ENCODE results near the gene APOF.
"Not testable (repeated sequence)": the region's sequence is repeated elsewhere in the genome, so short reads cannot be mapped to it uniquely, and the experiment has no call there.

The APOF gene

DNA sequence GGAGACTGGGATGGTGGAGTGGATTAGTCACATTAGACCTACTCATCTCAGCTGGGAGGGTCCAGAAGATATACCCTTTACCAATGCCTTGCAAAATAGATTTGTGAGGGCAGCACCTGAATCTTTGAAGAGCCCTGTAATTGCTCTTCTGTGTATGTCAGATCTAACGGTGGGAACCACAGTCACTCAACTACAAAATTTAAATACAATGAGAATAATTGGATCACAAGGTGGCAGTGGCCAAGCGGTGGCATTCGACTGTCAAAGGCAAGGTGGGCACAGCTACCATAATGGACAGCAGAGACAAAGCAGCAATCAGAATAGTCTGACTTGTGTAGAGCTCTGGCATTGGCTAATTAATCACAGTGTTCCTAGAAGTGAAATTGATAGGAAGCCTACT lies 36.8 kb upstream of the APOF start:
- H3K4ac ChIP-seq (ENCODE audit: low read length); H4K8ac ChIP-seq (ENCODE audit: low read depth, low read length); H2AFZ ChIP-seq (ENCODE audit: low read length); H3K27ac ChIP-seq (replicated peaks; ENCODE audit: low read length); H3K4me3 ChIP-seq (ENCODE audit: low read length in 2 of 2); H4K91ac ChIP-seq (ENCODE audit: low read depth, low read length, poor library complexity); H3K4me2 ChIP-seq (ENCODE audit: insufficient read depth, low read length, poor library complexity, severe bottlenecking); H3K4me1 ChIP-seq (ENCODE audit: control insufficient read depth in 2 of 2, insufficient read depth in 1 of 2, low read depth in 1 of 2, low read length in 2 of 2); H3K9ac ChIP-seq (ENCODE audit: low read depth, low read length, poor library complexity); H3K36me3 ChIP-seq (replicated peaks in 1 of 2; ENCODE audit: control insufficient read depth in 2 of 2, insufficient read depth in 2 of 2, low read length in 2 of 2); H3K79me1 ChIP-seq (ENCODE audit: low read depth, low read length); H3K14ac ChIP-seq (ENCODE audit: low read length); H2BK15ac ChIP-seq (ENCODE audit: low read length); H2BK120ac ChIP-seq (ENCODE audit: low read depth, low read length); H2AK5ac ChIP-seq (ENCODE audit: low read depth, low read length); DNase-seq (ENCODE audit: low spot score); H3K23ac ChIP-seq (ENCODE audit: low read depth, low read length, poor library complexity); H2BK5ac ChIP-seq (ENCODE audit: low read length); H2BK12ac ChIP-seq (ENCODE audit: low read length); H3K27me3 ChIP-seq (ENCODE audit: control insufficient read depth in 3 of 3, insufficient read depth in 3 of 3, low read depth in 1 of 3, low read length in 3 of 3); H3K18ac ChIP-seq (ENCODE audit: low read length): not testable (repeated sequence)
- peaks cover 0 to 13% of the 10 kb centered on the region in 2 donors for H3K9me3 ChIP-seq (replicated peaks in 1 of 2; ENCODE audit: control insufficient read depth in 2 of 2, insufficient read depth in 1 of 2, low read depth in 1 of 2, low read length in 2 of 2)
- no CpG with 5 or more reads among the region's 3 CpGs for WGBS, 2 donors (ENCODE audit: extremely low coverage in 2 of 2, insufficient read length in 2 of 2, insufficient replicate concordance in 1 of 2)

DNA sequence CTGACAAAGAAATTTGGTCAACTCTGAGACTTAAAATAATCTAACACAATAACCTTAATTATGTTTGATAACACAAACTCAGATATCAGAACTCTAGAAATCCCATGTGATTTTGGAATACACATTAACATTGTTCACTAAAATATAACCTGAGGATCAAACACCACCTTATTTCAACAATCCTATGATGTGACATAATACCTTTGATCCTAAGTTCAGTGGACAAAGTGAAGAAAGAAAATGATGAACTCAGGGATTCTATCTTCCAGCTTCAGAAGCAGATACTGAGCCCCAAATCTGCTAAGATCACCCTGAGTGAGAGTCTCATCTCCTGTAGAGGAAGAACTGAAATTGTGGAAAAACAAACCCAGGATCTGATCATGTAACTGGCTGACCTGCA lies 35.7 kb upstream of the APOF start:
- Histone ChIP-seq H2BK120ac (ENCODE audit: low read depth, low read length) (no peak overlapping the region), H3K9me3 (replicated peaks in 1 of 2; ENCODE audit: control insufficient read depth in 2 of 2, insufficient read depth in 1 of 2, low read depth in 1 of 2, low read length in 2 of 2) (peaks cover 0 to 13% of the 10 kb centered on the region in 2 donors), H3K14ac (ENCODE audit: low read length) (no peak overlapping the region), H3K27me3 (ENCODE audit: control insufficient read depth in 3 of 3, insufficient read depth in 3 of 3, low read depth in 1 of 3, low read length in 3 of 3) (no peaks in the 10 kb centered on the region), H4K8ac (ENCODE audit: low read depth, low read length) (no peak overlapping the region), H3K36me3 (replicated peaks in 1 of 2; ENCODE audit: control insufficient read depth in 2 of 2, insufficient read depth in 2 of 2, low read length in 2 of 2) (no peaks in the 10 kb centered on the region), H2AFZ (ENCODE audit: low read length) (no peak overlapping the region), H3K4me3 (ENCODE audit: low read length in 2 of 2) (no peak overlapping the region), H3K18ac (ENCODE audit: low read length) (no peak overlapping the region), H4K91ac (ENCODE audit: low read depth, low read length, poor library complexity) (no peak overlapping the region), H2BK5ac (ENCODE audit: low read length) (no peak overlapping the region), H3K4me2 (ENCODE audit: insufficient read depth, low read length, poor library complexity, severe bottlenecking) (no peak overlapping the region), H3K4ac (ENCODE audit: low read length) (no peak overlapping the region), H3K79me1 (ENCODE audit: low read depth, low read length) (no peaks in the 10 kb centered on the region), H3K27ac (replicated peaks; ENCODE audit: low read length) (no peak overlapping the region), H3K4me1 (ENCODE audit: control insufficient read depth in 2 of 2, insufficient read depth in 1 of 2, low read depth in 1 of 2, low read length in 2 of 2) (no peaks in the 10 kb centered on the region), H2BK12ac (ENCODE audit: low read length) (no peak overlapping the region), H2BK15ac (ENCODE audit: low read length) (no peak overlapping the region), H3K23ac (ENCODE audit: low read depth, low read length, poor library complexity) (no peak overlapping the region), H3K9ac (ENCODE audit: low read depth, low read length, poor library complexity) (no peak overlapping the region), H2AK5ac (ENCODE audit: low read depth, low read length) (no peak overlapping the region)
- DNase-seq (ENCODE audit: low spot score), result no peak

DNA sequence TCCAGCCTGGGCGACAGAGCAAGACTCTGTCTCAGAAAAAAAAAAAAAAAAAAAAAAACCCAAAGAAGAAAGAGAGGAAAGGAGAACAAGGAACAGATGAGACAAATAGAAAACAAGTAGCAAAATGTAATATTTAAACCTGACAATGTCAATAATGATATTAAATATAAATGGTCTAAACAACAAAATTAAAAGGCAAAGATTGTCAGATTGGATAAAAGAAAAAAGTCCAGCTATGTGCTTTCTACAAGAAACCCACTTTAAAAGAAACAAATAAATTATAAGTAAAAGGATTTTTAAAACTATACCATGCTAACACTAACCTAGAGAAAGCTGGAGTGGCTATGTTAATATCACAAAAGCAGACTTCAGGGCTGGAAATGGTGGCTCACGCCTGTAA lies 29.7 kb upstream of the APOF start:
- Histone ChIP-seq H3K27ac (replicated peaks; ENCODE audit: low read length) (no peak overlapping the region), H3K18ac (ENCODE audit: low read length) (no peak overlapping the region), H3K14ac (ENCODE audit: low read length) (no peak overlapping the region), H3K9ac (ENCODE audit: low read depth, low read length, poor library complexity) (no peak overlapping the region), H3K79me1 (ENCODE audit: low read depth, low read length) (no peaks in the 10 kb centered on the region), H3K4ac (ENCODE audit: low read length) (no peak overlapping the region), H3K4me3 (ENCODE audit: low read length in 2 of 2) (no peak overlapping the region), H2BK120ac (ENCODE audit: low read depth, low read length) (no peak overlapping the region), H2AK5ac (ENCODE audit: low read depth, low read length) (no peak overlapping the region), H3K4me2 (ENCODE audit: insufficient read depth, low read length, poor library complexity, severe bottlenecking) (no peak overlapping the region), H3K9me3 (replicated peaks in 1 of 2; ENCODE audit: control insufficient read depth in 2 of 2, insufficient read depth in 1 of 2, low read depth in 1 of 2, low read length in 2 of 2) (no peaks in the 10 kb centered on the region), H2AFZ (ENCODE audit: low read length) (no peak overlapping the region), H3K23ac (ENCODE audit: low read depth, low read length, poor library complexity) (no peak overlapping the region), H4K91ac (ENCODE audit: low read depth, low read length, poor library complexity) (no peak overlapping the region), H3K4me1 (ENCODE audit: control insufficient read depth in 2 of 2, insufficient read depth in 1 of 2, low read depth in 1 of 2, low read length in 2 of 2) (peaks cover 2% of the 10 kb centered on the region in 2 donors), H4K8ac (ENCODE audit: low read depth, low read length) (no peak overlapping the region), H2BK15ac (ENCODE audit: low read length) (no peak overlapping the region), H2BK5ac (ENCODE audit: low read length) (no peak overlapping the region), H2BK12ac (ENCODE audit: low read length) (no peak overlapping the region), H3K27me3 (ENCODE audit: control insufficient read depth in 3 of 3, insufficient read depth in 3 of 3, low read depth in 1 of 3, low read length in 3 of 3) (no peaks in the 10 kb centered on the region), H3K36me3 (replicated peaks in 1 of 2; ENCODE audit: control insufficient read depth in 2 of 2, insufficient read depth in 2 of 2, low read length in 2 of 2) (no peaks in the 10 kb centered on the region)
- DNase-seq (ENCODE audit: low spot score), result no peak
- no CpG with 5 or more reads among the region's 2 CpGs for WGBS, 2 donors (ENCODE audit: extremely low coverage in 2 of 2, insufficient read length in 2 of 2, insufficient replicate concordance in 1 of 2)

DNA sequence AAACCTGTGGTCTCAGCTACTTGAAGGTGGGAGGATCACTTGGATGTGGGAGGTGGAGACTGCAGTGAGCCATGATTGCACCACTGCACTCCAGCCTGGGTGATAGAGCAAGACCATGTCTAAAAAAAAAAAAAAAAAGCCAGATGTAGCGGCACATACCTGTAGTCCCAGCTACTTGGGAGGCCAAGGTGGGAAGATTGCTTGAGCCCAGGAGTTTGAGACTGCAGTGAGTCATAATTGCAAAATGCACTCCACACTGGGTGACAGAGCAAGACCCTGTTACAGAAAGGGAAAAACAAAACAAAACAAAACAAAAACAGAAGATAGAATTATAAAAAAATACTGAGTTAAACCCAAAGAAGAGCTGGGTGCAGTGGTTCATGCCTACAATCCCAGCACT lies 29.1 kb upstream of the APOF start:
- H3K36me3 ChIP-seq (replicated peaks in 1 of 2; ENCODE audit: control insufficient read depth in 2 of 2, insufficient read depth in 2 of 2, low read length in 2 of 2), result no peaks in the 10 kb centered on the region
- H3K79me1 ChIP-seq (ENCODE audit: low read depth, low read length), result no peaks in the 10 kb centered on the region
- no peaks in the 10 kb centered on the region for H3K9me3 ChIP-seq (replicated peaks in 1 of 2; ENCODE audit: control insufficient read depth in 2 of 2, insufficient read depth in 1 of 2, low read depth in 1 of 2, low read length in 2 of 2)
- H3K27me3 ChIP-seq (ENCODE audit: control insufficient read depth in 3 of 3, insufficient read depth in 3 of 3, low read depth in 1 of 3, low read length in 3 of 3), result no peaks in the 10 kb centered on the region
- H2BK5ac ChIP-seq (ENCODE audit: low read length), result no peak overlapping the region
- WGBS, 2 donors (ENCODE audit: extremely low coverage in 2 of 2, insufficient read length in 2 of 2, insufficient replicate concordance in 1 of 2), result no CpG with 5 or more reads among the region's 1 CpG
- DNase-seq (ENCODE audit: low spot score), result no peak
- H2BK15ac ChIP-seq (ENCODE audit: low read length), result no peak overlapping the region
- H3K14ac ChIP-seq (ENCODE audit: low read length), result no peak overlapping the region
- H3K23ac ChIP-seq (ENCODE audit: low read depth, low read length, poor library complexity), result no peak overlapping the region
- H3K9ac ChIP-seq (ENCODE audit: low read depth, low read length, poor library complexity), result no peak overlapping the region
- no peak overlapping the region for H2AFZ ChIP-seq (ENCODE audit: low read length)
- H4K91ac ChIP-seq (ENCODE audit: low read depth, low read length, poor library complexity), result no peak overlapping the region
- no peak overlapping the region for H2BK12ac ChIP-seq (ENCODE audit: low read length)
- no peak overlapping the region for H3K4ac ChIP-seq (ENCODE audit: low read length)
- no peak overlapping the region for H3K27ac ChIP-seq (replicated peaks; ENCODE audit: low read length)
- H3K4me3 ChIP-seq (ENCODE audit: low read length in 2 of 2), result no peak overlapping the region
- no peak overlapping the region for H2AK5ac ChIP-seq (ENCODE audit: low read depth, low read length)
- peaks cover 2 to 5% of the 10 kb centered on the region in 2 donors for H3K4me1 ChIP-seq (ENCODE audit: control insufficient read depth in 2 of 2, insufficient read depth in 1 of 2, low read depth in 1 of 2, low read length in 2 of 2)
- H3K18ac ChIP-seq (ENCODE audit: low read length), result no peak overlapping the region
- no peak overlapping the region for H4K8ac ChIP-seq (ENCODE audit: low read depth, low read length)
- H3K4me2 ChIP-seq (ENCODE audit: insufficient read depth, low read length, poor library complexity, severe bottlenecking), result no peak overlapping the region
- H2BK120ac ChIP-seq (ENCODE audit: low read depth, low read length), result no peak overlapping the region

Data from neuronal stem cell (in vitro differentiated cells).